Vagina (tissue), 2 donors: ENCODE results near the gene KCNC3. TPM values are rescaled to one million over a fixed set of nuclear protein-coding genes. Genes with fewer than 3 reads are reported as not detected.

Experiments
- DNase-seq, 2 donors: peaks; one replicate each; pipeline ENCODE4 v3.0.0-alpha.2; 2017; ENCODE audit errors: extremely low spot score in 2 of 2
- H3K27ac ChIP-seq: fragments of 200-600 bp; sonication (generic); one replicate; pipeline ENCODE4 v1.5.1; 2019
- H3K27me3 ChIP-seq: fragments of 200-600 bp; sonication (generic); one replicate; pipeline ENCODE4 v1.5.1; 2019
- H3K36me3 ChIP-seq, 2 donors: fragments of 200-600 bp; sonication (generic); one replicate each; pipeline ENCODE4 v1.5.1; 2017 to 2019
- H3K4me1 ChIP-seq: fragments of 200-600 bp; sonication (generic); one replicate; pipeline ENCODE4 v1.5.1; 2019
- H3K4me3 ChIP-seq, 2 donors: fragments of 200-600 bp; sonication (generic); 1 replicate in 1 of 2; 2 replicates in 1 of 2; pipeline ENCODE4 v1.5.1; 2016 to 2019
- H3K9me3 ChIP-seq: fragments of 200-600 bp; sonication (generic); one replicate; pipeline ENCODE4 v1.5.1; 2019
- POLR2A ChIP-seq, 2 donors: fragments of 450-650 bp; IDR thresholded peaks; one replicate each; pipeline ENCODE4 v1.6.1; 2017; ENCODE audit warnings: antibody characterized with exemption in 2 of 2, mild to moderate bottlenecking in 2 of 2, moderate library complexity in 2 of 2
- POLR2AphosphoS5 ChIP-seq, 2 donors: sonication (generic); formaldehyde crosslinking; IDR thresholded peaks; one replicate each; pipeline ENCODE4 v1.9.0; 2017; ENCODE audit warnings: antibody characterized with exemption in 2 of 2, mild to moderate bottlenecking in 2 of 2, low read depth in 1 of 2; ENCODE audit not compliant: insufficient read depth in 1 of 2
- intact Hi-C: fragments of 100-400 bp; cut with DNase I; formaldehyde crosslinking; loops from one replicate; pipeline ENCODE4 v1.15.1; 2023
- total RNA-seq: library from RNA; depleted of rRNA; stranded (reverse); fragments of >200 nt; gene quantifications from one replicate; pipeline ENCODE4 v1.2.3, GENCODE V29; 2016
- TF ChIP-seq, protein P1 (sequence below), 3 experiments: fragments of 450-650 bp in 2 of 3; fragments of 200-600 bp in 1 of 3; sonication (generic) in 1 of 3; IDR thresholded peaks; one replicate each; pipeline ENCODE4 v1.5.1; 2017 to 2019; ENCODE audit warnings: antibody characterized with exemption in 3 of 3, mild to moderate bottlenecking in 2 of 3, moderate library complexity in 2 of 3

Gene KCNC3
- total RNA-seq, 1 donor from 2014 or later = 0.98 TPM

DNA sequence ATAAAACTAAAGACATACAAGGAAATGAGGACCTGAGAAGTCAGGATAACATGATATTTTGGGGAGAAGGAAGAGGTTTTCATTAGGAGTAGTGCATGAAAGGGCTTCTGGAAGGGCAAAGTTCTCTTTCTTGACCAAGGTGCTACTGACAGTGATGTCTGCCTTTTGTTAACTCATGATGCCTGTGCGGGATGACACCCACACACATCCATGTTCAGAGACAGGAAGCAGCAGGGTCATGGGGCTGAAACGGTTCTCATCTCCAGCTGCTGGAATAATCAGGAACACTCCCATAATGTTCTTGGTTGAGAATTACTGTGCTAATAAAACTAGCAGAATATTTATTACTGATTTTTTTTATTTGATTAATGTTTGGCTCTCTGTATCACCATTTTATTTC is 29.1 kb downstream of the KCNC3 start:
- Histone ChIP-seq H3K9me3 (no peaks in the 10 kb centered on the region), H3K27ac (no peak overlapping the region), H3K27me3 (no peaks in the 10 kb centered on the region), H3K4me1 (no peaks in the 10 kb centered on the region), H3K4me3 (no peak overlapping the region), H3K36me3 (no peaks in the 10 kb centered on the region)
- intact Hi-C loops = no loop called here
- TF ChIP-seq, protein P1, sequence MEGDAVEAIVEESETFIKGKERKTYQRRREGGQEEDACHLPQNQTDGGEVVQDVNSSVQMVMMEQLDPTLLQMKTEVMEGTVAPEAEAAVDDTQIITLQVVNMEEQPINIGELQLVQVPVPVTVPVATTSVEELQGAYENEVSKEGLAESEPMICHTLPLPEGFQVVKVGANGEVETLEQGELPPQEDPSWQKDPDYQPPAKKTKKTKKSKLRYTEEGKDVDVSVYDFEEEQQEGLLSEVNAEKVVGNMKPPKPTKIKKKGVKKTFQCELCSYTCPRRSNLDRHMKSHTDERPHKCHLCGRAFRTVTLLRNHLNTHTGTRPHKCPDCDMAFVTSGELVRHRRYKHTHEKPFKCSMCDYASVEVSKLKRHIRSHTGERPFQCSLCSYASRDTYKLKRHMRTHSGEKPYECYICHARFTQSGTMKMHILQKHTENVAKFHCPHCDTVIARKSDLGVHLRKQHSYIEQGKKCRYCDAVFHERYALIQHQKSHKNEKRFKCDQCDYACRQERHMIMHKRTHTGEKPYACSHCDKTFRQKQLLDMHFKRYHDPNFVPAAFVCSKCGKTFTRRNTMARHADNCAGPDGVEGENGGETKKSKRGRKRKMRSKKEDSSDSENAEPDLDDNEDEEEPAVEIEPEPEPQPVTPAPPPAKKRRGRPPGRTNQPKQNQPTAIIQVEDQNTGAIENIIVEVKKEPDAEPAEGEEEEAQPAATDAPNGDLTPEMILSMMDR (IDR thresholded peaks at IDR 0.05) = no peak
- TF ChIP-seq POLR2A (IDR thresholded peaks at IDR 0.05) = no peak
- no peak for TF ChIP-seq POLR2AphosphoS5 (IDR thresholded peaks at IDR 0.05; ENCODE audit: insufficient read depth in 1 of 2, low read depth in 1 of 2)
- no peak for DNase-seq

DNA sequence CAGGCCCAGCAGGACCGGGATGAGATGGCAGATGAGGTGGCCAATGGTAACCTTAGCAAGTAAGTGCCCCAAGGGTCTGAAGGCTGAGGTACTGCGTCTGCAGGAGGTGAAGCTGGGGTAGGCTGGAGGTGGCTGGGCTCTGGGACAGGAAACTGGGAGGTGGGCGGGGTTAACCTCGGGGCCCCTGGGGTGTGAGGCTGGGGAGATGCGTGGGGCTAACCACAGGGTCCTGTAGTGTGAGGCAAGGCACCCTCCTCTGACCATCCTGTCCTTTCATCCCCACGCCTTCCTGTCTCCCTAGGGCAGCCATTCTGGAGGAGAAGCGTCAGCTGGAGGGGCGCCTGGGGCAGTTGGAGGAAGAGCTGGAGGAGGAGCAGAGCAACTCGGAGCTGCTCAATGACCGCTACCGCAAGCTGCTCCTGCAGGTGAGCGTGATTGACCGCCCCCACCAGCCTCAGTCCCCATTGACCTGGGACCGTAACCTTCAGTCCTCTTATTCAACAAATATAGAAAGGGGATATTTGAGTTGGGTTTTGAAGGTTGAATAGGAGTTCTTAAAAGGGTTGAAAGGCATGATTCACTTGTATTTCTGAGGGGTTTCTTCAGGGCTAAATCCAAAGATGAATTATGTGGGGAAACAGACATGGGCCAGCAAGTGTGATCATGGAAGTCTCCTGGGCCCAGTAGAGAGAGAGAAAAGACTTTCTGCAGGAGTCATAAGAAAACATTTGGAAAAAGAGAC is 35.7 kb downstream of the KCNC3 start:
- H3K27me3 ChIP-seq = no peaks in the 10 kb centered on the region
- no peak overlapping the region for H3K27ac ChIP-seq
- no peak for DNase-seq
- no peaks in the 10 kb centered on the region for H3K9me3 ChIP-seq
- no peak overlapping the region for H3K4me3 ChIP-seq
- no peaks in the 10 kb centered on the region for H3K4me1 ChIP-seq
- intact Hi-C loops = no loop called here
- no peak for TF ChIP-seq POLR2A (IDR thresholded peaks at IDR 0.05)
- TF ChIP-seq, protein P1 (IDR thresholded peaks at IDR 0.05) = no peak
- no peaks in the 10 kb centered on the region for H3K36me3 ChIP-seq

DNA sequence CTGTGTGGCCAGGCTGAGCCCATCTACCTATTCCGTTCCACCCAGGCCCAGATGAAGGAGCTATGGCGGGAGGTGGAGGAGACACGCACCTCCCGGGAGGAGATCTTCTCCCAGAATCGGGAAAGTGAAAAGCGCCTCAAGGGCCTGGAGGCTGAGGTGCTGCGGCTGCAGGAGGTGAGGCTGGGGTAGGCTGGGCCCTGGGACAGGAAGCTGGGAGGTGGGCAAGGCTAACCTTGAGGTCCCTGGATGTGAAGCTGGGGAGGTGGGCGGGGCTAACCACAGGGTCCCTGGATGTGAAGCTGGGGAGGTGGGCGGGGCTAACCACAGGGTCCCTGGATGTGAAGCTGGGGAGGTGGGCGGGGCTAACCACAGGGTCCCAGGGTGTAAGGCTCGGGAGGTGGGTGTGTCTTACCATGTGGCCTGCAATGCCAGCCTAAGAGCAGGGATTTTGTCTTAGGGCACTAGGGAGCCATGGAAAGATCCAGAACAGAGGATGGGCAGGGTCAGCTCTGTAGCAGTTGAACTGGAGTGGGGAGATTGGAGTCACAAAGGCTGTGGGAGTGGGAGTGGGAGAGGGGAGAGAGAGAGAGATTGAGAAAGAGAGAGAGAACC is 36.9 kb downstream of the KCNC3 start:
- H3K9me3 ChIP-seq = no peaks in the 10 kb centered on the region
- H3K36me3 ChIP-seq = no peaks in the 10 kb centered on the region
- no peaks in the 10 kb centered on the region for H3K27me3 ChIP-seq
- intact Hi-C loops = no loop called here
- H3K4me3 ChIP-seq = no peak overlapping the region
- DNase-seq = no peak
- no peaks in the 10 kb centered on the region for H3K4me1 ChIP-seq
- TF ChIP-seq POLR2A (IDR thresholded peaks at IDR 0.05) (no peak), POLR2AphosphoS5 (IDR thresholded peaks at IDR 0.05; ENCODE audit: insufficient read depth in 1 of 2, low read depth in 1 of 2) (no peak)
- TF ChIP-seq, protein P1 (IDR thresholded peaks at IDR 0.05) = no peak
- H3K27ac ChIP-seq = no peak overlapping the region

DNA sequence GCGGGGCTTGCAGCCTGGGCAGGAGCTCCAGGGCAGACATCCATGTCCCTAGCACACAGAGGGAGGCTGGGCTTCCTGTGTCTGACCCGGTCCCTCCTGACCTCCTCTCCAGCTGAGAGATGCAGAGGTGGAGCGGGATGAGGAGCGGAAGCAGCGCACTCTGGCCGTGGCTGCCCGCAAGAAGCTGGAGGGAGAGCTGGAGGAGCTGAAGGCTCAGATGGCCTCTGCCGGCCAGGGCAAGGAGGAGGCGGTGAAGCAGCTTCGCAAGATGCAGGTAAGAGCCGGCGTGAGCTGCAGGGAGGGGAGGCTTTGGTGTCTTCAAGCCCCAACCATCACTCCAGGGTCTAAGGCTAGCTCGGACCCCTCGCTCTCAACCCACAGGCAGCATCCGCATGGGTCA is 38.4 kb downstream of the KCNC3 start:
- H3K27me3 ChIP-seq = no peaks in the 10 kb centered on the region
- H3K9me3 ChIP-seq = no peaks in the 10 kb centered on the region
- no peak overlapping the region for H3K4me3 ChIP-seq
- intact Hi-C loops = no loop called here
- no peak for TF ChIP-seq POLR2A (IDR thresholded peaks at IDR 0.05)
- TF ChIP-seq POLR2AphosphoS5 (IDR thresholded peaks at IDR 0.05; ENCODE audit: insufficient read depth in 1 of 2, low read depth in 1 of 2) = no peak
- DNase-seq = no peak
- H3K27ac ChIP-seq = no peak overlapping the region
- H3K4me1 ChIP-seq = no peaks in the 10 kb centered on the region
- no peaks in the 10 kb centered on the region for H3K36me3 ChIP-seq

DNA sequence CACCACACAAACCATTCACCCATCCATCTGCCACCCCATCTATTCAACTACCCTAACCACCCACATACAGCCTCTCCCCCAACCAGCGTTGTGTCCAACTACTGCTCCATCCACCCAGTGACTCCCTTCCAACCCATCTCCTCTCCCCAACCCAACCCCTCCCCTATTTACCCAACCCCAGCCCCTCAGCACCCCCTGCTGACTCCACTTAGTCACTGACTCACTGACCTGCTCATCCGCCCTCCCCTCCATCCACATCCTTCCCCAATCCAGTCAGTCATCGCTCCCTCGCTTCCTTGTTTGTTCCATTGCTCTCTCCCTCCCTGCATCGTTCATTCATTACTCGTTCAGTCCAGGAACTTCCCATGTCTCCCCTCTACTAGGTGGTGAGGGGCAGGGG is 39.2 kb downstream of the KCNC3 start:
- Histone ChIP-seq H3K4me1 (no peaks in the 10 kb centered on the region), H3K9me3 (no peaks in the 10 kb centered on the region), H3K36me3 (no peaks in the 10 kb centered on the region), H3K27ac (no peak overlapping the region), H3K27me3 (no peaks in the 10 kb centered on the region), H3K4me3 (no peak overlapping the region)
- TF ChIP-seq POLR2AphosphoS5 (IDR thresholded peaks at IDR 0.05; ENCODE audit: insufficient read depth in 1 of 2, low read depth in 1 of 2) (no peak), POLR2A (IDR thresholded peaks at IDR 0.05) (no peak)
- TF ChIP-seq, protein P1 (IDR thresholded peaks at IDR 0.05) = no peak
- DNase-seq = no peak
- intact Hi-C loops = no loop called here
